ENCODE measurements around the gene TPK1. TPM values are rescaled to one million over a fixed set of nuclear protein-coding genes. Genes with fewer than 3 reads are reported as not detected.
A peak's percentile ranks its signal among the peaks of the same experiment; 100 is the strongest.

The TPK1 gene
- total RNA-seq, 6 donors from 2014 or later, result 4.2 to 12.3 (median 9.1) TPM

- H3K4me1 ChIP-seq, result peaks cover 12 to 20% (median 15%) of the 10 kb centered on the region in 4 donors
- ATAC-seq (ENCODE audit: low FRiP score in 2 of 2) (no peak), DNase-seq (peak in 1 of 2 donors; percentile 56)
- H3K27me3 ChIP-seq, result no peaks in the 10 kb centered on the region
- peak overlapping the region; percentile 95 to 99 (median 98) for H3K27ac ChIP-seq
- peak overlapping the region in 3 of 4 donors; percentile 72 to 85 (median 83) for H3K4me3 ChIP-seq
- no peaks in the 10 kb centered on the region for H3K36me3 ChIP-seq
- 93 to 98% methylated on average over 12 of the region's 12 CpGs for WGBS, 2 donors
- no peaks in the 10 kb centered on the region for H3K9me3 ChIP-seq
- TF ChIP-seq POLR2AphosphoS5 (IDR thresholded peaks at IDR 0.05) (no peak), CTCF (IDR thresholded peaks at IDR 0.05) (no peak), POLR2A (IDR thresholded peaks at IDR 0.05) (no peak), EP300 (IDR thresholded peaks at IDR 0.05) (no peak)
These were observed 641 bp upstream of the TPK1 start for GRCh38 chr7:144836545-144836842.

GRCh38 chr7:144835155-144835611 is 670 bp downstream of the TPK1 start:
- Histone ChIP-seq H3K36me3 (no peaks in the 10 kb centered on the region), H3K27me3 (no peaks in the 10 kb centered on the region), H3K4me1 (peaks cover 12 to 20% (median 14%) of the 10 kb centered on the region in 4 donors), H3K27ac (peak overlapping the region; percentile 95 to 99 (median 98)), H3K9me3 (no peaks in the 10 kb centered on the region), H3K4me3 (peak overlapping the region; percentile 69 to 85 (median 78))
- ATAC-seq (ENCODE audit: low FRiP score in 2 of 2) (peak; percentile 57 to 71), DNase-seq (peak in 1 of 2 donors; percentile 45)
- WGBS, 2 donors, result 0% methylated on average over 20 to 25 of the region's 25 CpGs
- no peak for TF ChIP-seq EP300 (IDR thresholded peaks at IDR 0.05)
- TF ChIP-seq POLR2AphosphoS5 (IDR thresholded peaks at IDR 0.05), result peak in 1 of 2 donors; percentile 7

GRCh38 chr7:144834641-144835144 is 1.2 kb downstream of the TPK1 start:
- ATAC-seq (ENCODE audit: low FRiP score in 2 of 2), result peak in 1 of 2 donors; percentile 46
- peak overlapping the region; percentile 69 to 85 (median 78) for H3K4me3 ChIP-seq

GRCh38 chr7:144830811-144831210 is 5.0 kb downstream of the TPK1 start:
- 94 to 95% methylated on average over 5 of the region's 5 CpGs for WGBS, 2 donors
- H3K9me3 ChIP-seq, result no peaks in the 10 kb centered on the region
- no peak for TF ChIP-seq EP300 (IDR thresholded peaks at IDR 0.05)
- no peak for TF ChIP-seq POLR2AphosphoS5 (IDR thresholded peaks at IDR 0.05)
- no peak for TF ChIP-seq CTCF (IDR thresholded peaks at IDR 0.05)
- TF ChIP-seq POLR2A (IDR thresholded peaks at IDR 0.05), result no peak
- H3K27ac ChIP-seq, result no peak overlapping the region
- ATAC-seq (ENCODE audit: low FRiP score in 2 of 2) (no peak), DNase-seq (no peak)
- peaks cover 6 to 12% (median 7%) of the 10 kb centered on the region in 4 donors for H3K4me1 ChIP-seq
- no peaks in the 10 kb centered on the region for H3K36me3 ChIP-seq
- no peak overlapping the region for H3K4me3 ChIP-seq
- no peaks in the 10 kb centered on the region for H3K27me3 ChIP-seq

More at GRCh38 chr7:144834641-144835144, 1.2 kb downstream of the TPK1 start:
- Histone ChIP-seq H3K4me1 (peaks cover 12 to 20% (median 14%) of the 10 kb centered on the region in 4 donors), H3K9me3 (no peaks in the 10 kb centered on the region), H3K36me3 (no peaks in the 10 kb centered on the region), H3K27me3 (no peaks in the 10 kb centered on the region), H3K27ac (peak overlapping the region; percentile 95 to 99 (median 98))
- DNase-seq, result peak in 1 of 2 donors; percentile 30
- WGBS, 2 donors, result 24 to 28% methylated on average over 13 of the region's 13 CpGs
- TF ChIP-seq CTCF (IDR thresholded peaks at IDR 0.05) (no peak), POLR2A (IDR thresholded peaks at IDR 0.05) (no peak), POLR2AphosphoS5 (IDR thresholded peaks at IDR 0.05) (no peak), EP300 (IDR thresholded peaks at IDR 0.05) (no peak)

- Histone ChIP-seq H3K36me3 (no peaks in the 10 kb centered on the region), H3K27me3 (no peaks in the 10 kb centered on the region), H3K9me3 (no peaks in the 10 kb centered on the region), H3K27ac (no peak overlapping the region), H3K4me3 (no peak overlapping the region), H3K4me1 (peaks cover 6 to 12% (median 7%) of the 10 kb centered on the region in 4 donors)
- no peak for DNase-seq
- no peak for ATAC-seq (ENCODE audit: low FRiP score in 2 of 2)
- 84 to 90% methylated on average over 2 of the region's 2 CpGs for WGBS, 2 donors
- TF ChIP-seq POLR2A (IDR thresholded peaks at IDR 0.05) (no peak), POLR2AphosphoS5 (IDR thresholded peaks at IDR 0.05) (no peak), EP300 (IDR thresholded peaks at IDR 0.05) (no peak), CTCF (IDR thresholded peaks at IDR 0.05) (no peak)
These were observed 5.6 kb downstream of the TPK1 start for GRCh38 chr7:144830024-144830785.

All from upper lobe of left lung (tissue), 6 donors.